Liver (tissue), 9 donors: ENCODE data around the gene C6orf58. TPM values are rescaled to one million over a fixed set of nuclear protein-coding genes. Genes with fewer than 3 reads are reported as not detected.

Experiments
- DNase-seq: peaks from one replicate; pipeline ENCODE4 v3.0.0-alpha.2; 2017; ENCODE audit warnings: low spot score
- H3K27ac ChIP-seq, 2 donors: one replicate each; pipeline ENCODE4 v1.7.0; 2013; ENCODE audit warnings: inconsistent platforms in 2 of 2, low read length in 2 of 2, control low read depth in 1 of 2, low read depth in 1 of 2, mild to moderate bottlenecking in 1 of 2
- H3K27me3 ChIP-seq, 4 donors: one replicate each; pipeline versions ENCODE4 v1.6.1 to v1.7.0; 2013; ENCODE audit warnings: low read length in 3 of 4, inconsistent platforms in 1 of 4, mild to moderate bottlenecking in 1 of 4, moderate library complexity in 1 of 4; ENCODE audit not compliant: control insufficient read depth in 4 of 4, insufficient read depth in 4 of 4
- H3K36me3 ChIP-seq, 4 donors: one replicate each; pipeline versions ENCODE4 v1.6.1 to v1.7.0; 2013; ENCODE audit warnings: low read length in 3 of 4, mild to moderate bottlenecking in 3 of 4, low read depth in 1 of 4, moderate library complexity in 1 of 4; ENCODE audit not compliant: control insufficient read depth in 4 of 4, insufficient read depth in 3 of 4
- H3K4me1 ChIP-seq, 4 donors: one replicate each; pipeline versions ENCODE4 v1.6.1 to v1.7.0; 2013; ENCODE audit warnings: low read length in 3 of 4, mild to moderate bottlenecking in 3 of 4, moderate library complexity in 1 of 4; ENCODE audit not compliant: control insufficient read depth in 4 of 4, insufficient read depth in 4 of 4
- H3K4me3 ChIP-seq, 3 donors: one replicate each; pipeline versions ENCODE4 v1.6.1 to v1.7.0; 2013; ENCODE audit warnings: low read length in 3 of 3, control low read depth in 1 of 3, low read depth in 1 of 3, mild to moderate bottlenecking in 1 of 3
- H3K9ac ChIP-seq, 2 donors: one replicate each; pipeline ENCODE4 v1.7.0; 2013; ENCODE audit warnings: low read length in 2 of 2, mild to moderate bottlenecking in 2 of 2, moderate library complexity in 2 of 2, control low read depth in 1 of 2, low read depth in 1 of 2
- H3K9me3 ChIP-seq, 4 donors: one replicate each; pipeline versions ENCODE4 v1.6.1 to v1.7.0; 2013; ENCODE audit warnings: low read length in 3 of 4; ENCODE audit not compliant: control insufficient read depth in 4 of 4
- CTCF ChIP-seq: fragments of 150-350 bp; IDR thresholded peaks from 2 replicates; pipeline ENCODE4 v1.5.1; 2017; ENCODE audit warnings: improper control_type of control experiment, low read depth, low read length; ENCODE audit not compliant: missing input control
- EGR1 ChIP-seq, 2 donors: IDR thresholded peaks; 2 replicates each; pipeline ENCODE4 v1.6.1; 2016 to 2018; ENCODE audit warnings: antibody characterized with exemption in 2 of 2, low read depth in 2 of 2
- FOXA1 ChIP-seq: IDR thresholded peaks from 2 replicates; pipeline ENCODE4 v1.6.1; 2016; ENCODE audit warnings: antibody characterized with exemption
- FOXA2 ChIP-seq: IDR thresholded peaks from 2 replicates; pipeline ENCODE4 v1.6.1; 2016; ENCODE audit warnings: antibody characterized with exemption
- HNF4A ChIP-seq, 2 donors: conservative IDR thresholded peaks; 2 replicates each; pipeline ENCODE4 v1.6.1; 2016; ENCODE audit warnings: antibody characterized with exemption in 2 of 2, mild to moderate bottlenecking in 2 of 2
- HNF4G ChIP-seq: IDR thresholded peaks from 2 replicates; pipeline ENCODE4 v1.6.1; 2016; ENCODE audit warnings: antibody characterized with exemption
- MAX ChIP-seq: IDR thresholded peaks from 2 replicates; pipeline ENCODE4 v1.6.1; 2016; ENCODE audit warnings: antibody characterized with exemption
- NR2F2 ChIP-seq: IDR thresholded peaks from 2 replicates; pipeline ENCODE4 v1.6.1; 2016; ENCODE audit warnings: antibody characterized with exemption
- REST ChIP-seq: IDR thresholded peaks from 2 replicates; pipeline ENCODE4 v1.6.1; 2016; ENCODE audit warnings: antibody characterized with exemption, mild to moderate bottlenecking
- SP1 ChIP-seq: IDR thresholded peaks from 2 replicates; pipeline ENCODE4 v1.6.1; 2018; ENCODE audit warnings: antibody characterized with exemption, mild to moderate bottlenecking
- YY1 ChIP-seq: IDR thresholded peaks from 2 replicates; pipeline ENCODE4 v1.6.1; 2016; ENCODE audit warnings: antibody characterized with exemption, mild to moderate bottlenecking
- ZBTB33 ChIP-seq: IDR thresholded peaks from 2 replicates; pipeline ENCODE4 v1.6.1; 2016; ENCODE audit warnings: antibody characterized with exemption
- WGBS: extraction: QIAGEN DNeasy Blood & Tissue Kit; methylation state at CpG from one replicate; pipeline ENCODE4 v1.1.7; 2013; 5-methylcytosine and 5-hydroxymethylcytosine counted together
- polyA plus RNA-seq, 2 donors: library from polyadenylated mRNA; stranded (reverse) in 1 of 2; unstranded in 1 of 2; fragments of 200-250 nt in 1 of 2; fragments of >200 nt in 1 of 2; fragmentation: Nextera tagmentation in 1 of 2; extraction: Ambion mirVana in 1 of 2; gene quantifications; one replicate each; pipeline versions ENCODE4 v1.2.1 to v1.2.3, GENCODE V29; 2013 to 2015
- total RNA-seq, 2 donors: library from RNA; depleted of rRNA; stranded (reverse); fragments of >200 nt; gene quantifications; one replicate each; pipeline ENCODE4 v1.2.3, GENCODE V29; 2014
- TF ChIP-seq, protein P1 (sequence below): IDR thresholded peaks from 2 replicates; pipeline ENCODE4 v1.6.1; 2016; ENCODE audit warnings: antibody characterized with exemption
- donor health status: healthy.
- donor health status: healthy.
- donor health status: healthy.
- donor health status: healthy.
- donor health status: healthy.

The C6orf58 gene
- total and polyA plus RNA-seq, 4 donors = 0.08 to 0.09 TPM; not detected in 2

- H3K27ac ChIP-seq = no peak overlapping the region
- no peak for DNase-seq
- no peak for TF ChIP-seq MAX
- TF ChIP-seq SP1 = no peak
- TF ChIP-seq YY1 = no peak
- TF ChIP-seq FOXA2 = no peak
- TF ChIP-seq HNF4G = no peak
- TF ChIP-seq ZBTB33 = no peak
- TF ChIP-seq NR2F2 = no peak
- no peak for TF ChIP-seq CTCF
- no peak for TF ChIP-seq EGR1 (IDR thresholded peaks at IDR 0.05; ENCODE audit: low read depth in 2 of 2)
- TF ChIP-seq FOXA1 = no peak
Observed at GRCh38 chr6:127634178-127634577, 57.2 kb downstream of the C6orf58 start.

GRCh38 chr6:127635091-127635490 lies 58.1 kb downstream of the C6orf58 start:
- no peaks in the 10 kb centered on the region for H3K4me1 ChIP-seq
- H3K9ac ChIP-seq = no peak overlapping the region
- no peak for TF ChIP-seq CTCF
- TF ChIP-seq, protein P1, sequence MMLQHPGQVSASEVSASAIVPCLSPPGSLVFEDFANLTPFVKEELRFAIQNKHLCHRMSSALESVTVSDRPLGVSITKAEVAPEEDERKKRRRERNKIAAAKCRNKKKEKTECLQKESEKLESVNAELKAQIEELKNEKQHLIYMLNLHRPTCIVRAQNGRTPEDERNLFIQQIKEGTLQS = no peak
- WGBS = 76% methylated on average over 4 of the region's 4 CpGs
- no peak overlapping the region for H3K4me3 ChIP-seq
- no peak overlapping the region for H3K27ac ChIP-seq
- H3K36me3 ChIP-seq = no peaks in the 10 kb centered on the region
- H3K9me3 ChIP-seq = no peaks in the 10 kb centered on the region
- peaks cover 0 to 4% (median 0%) of the 10 kb centered on the region in 4 donors for H3K27me3 ChIP-seq
- DNase-seq = no peak

More at GRCh38 chr6:127634178-127634577, 57.2 kb downstream of the C6orf58 start:
- Histone ChIP-seq H3K4me1 (no peaks in the 10 kb centered on the region), H3K4me3 (no peak overlapping the region), H3K9me3 (no peaks in the 10 kb centered on the region), H3K36me3 (no peaks in the 10 kb centered on the region), H3K9ac (no peak overlapping the region), H3K27me3 (peaks cover 0 to 4% (median 0%) of the 10 kb centered on the region in 4 donors)

GRCh38 chr6:127637830-127638409 lies 60.9 kb downstream of the C6orf58 start:
- H3K27me3 ChIP-seq = peaks cover 0 to 11% (median 0%) of the 10 kb centered on the region in 4 donors
- WGBS = 55% methylated on average over 5 of the region's 5 CpGs
- no peaks in the 10 kb centered on the region for H3K9me3 ChIP-seq
- no peak overlapping the region for H3K9ac ChIP-seq
- H3K27ac ChIP-seq = no peak overlapping the region
- H3K36me3 ChIP-seq = no peaks in the 10 kb centered on the region
- no peak for DNase-seq
- H3K4me3 ChIP-seq = no peak overlapping the region
- no peaks in the 10 kb centered on the region for H3K4me1 ChIP-seq
- no peak for TF ChIP-seq SP1
- no peak for TF ChIP-seq FOXA1
- no peak for TF ChIP-seq HNF4A (conservative IDR thresholded peaks at IDR 0.05)
- no peak for TF ChIP-seq NR2F2
- no peak for TF ChIP-seq REST
- TF ChIP-seq CTCF = no peak
- TF ChIP-seq, protein P1 = no peak
